ENCODE measurements around the gene ADGRG6. TPM values are rescaled to one million over a fixed set of nuclear protein-coding genes. Genes with fewer than 3 reads are reported as not detected.
"Not testable (repeated sequence)": the region's sequence is repeated elsewhere in the genome, so short reads cannot be mapped to it uniquely, and the experiment has no call there.

The ADGRG6 gene
- total RNA-seq, 1 donor from 2014 or later, result 0.39 TPM

DNA sequence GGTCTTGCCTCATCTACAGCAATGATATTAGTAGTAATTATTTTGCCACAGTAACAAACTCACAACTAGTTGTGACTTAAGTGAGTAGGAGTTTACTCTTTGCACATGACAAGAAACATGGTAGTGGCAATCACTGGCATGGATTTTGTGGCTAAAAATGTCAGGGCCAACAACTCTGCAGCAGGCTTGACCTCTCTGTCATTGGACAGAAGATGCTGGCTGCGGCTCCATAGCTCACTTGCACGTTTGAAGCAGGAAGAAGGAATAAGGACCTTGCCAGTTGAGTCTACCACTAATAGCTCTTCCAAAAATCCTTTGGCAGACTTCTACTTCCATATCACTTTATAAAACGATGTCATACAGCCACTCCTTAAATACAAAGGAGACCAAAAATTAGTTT lies 117.3 kb downstream of the ADGRG6 start:
- Histone ChIP-seq H3K4me1 (no peaks in the 10 kb centered on the region), H3K27ac (no peak overlapping the region), H4K20me1 (ENCODE audit: low read depth) (no peaks in the 10 kb centered on the region), H3K9ac (no peak overlapping the region), H3K9me3 (ENCODE audit: low read depth) (no peaks in the 10 kb centered on the region), H3K27me3 (no peaks in the 10 kb centered on the region), H3K4me2 (no peak overlapping the region), H2AFZ (replicated peaks) (no peak overlapping the region), H3K79me2 (ENCODE audit: low read depth) (no peaks in the 10 kb centered on the region), H3K4me3 (no peak overlapping the region), H3F3A (ENCODE audit: low read depth) (no peaks in the 10 kb centered on the region), H3K36me3 (no peaks in the 10 kb centered on the region)
- TF ChIP-seq EZH2phosphoT487 (IDR thresholded peaks at IDR 0.05) (no peak), EZH2 (IDR thresholded peaks at IDR 0.05) (no peak)
- TF ChIP-seq, protein P1, sequence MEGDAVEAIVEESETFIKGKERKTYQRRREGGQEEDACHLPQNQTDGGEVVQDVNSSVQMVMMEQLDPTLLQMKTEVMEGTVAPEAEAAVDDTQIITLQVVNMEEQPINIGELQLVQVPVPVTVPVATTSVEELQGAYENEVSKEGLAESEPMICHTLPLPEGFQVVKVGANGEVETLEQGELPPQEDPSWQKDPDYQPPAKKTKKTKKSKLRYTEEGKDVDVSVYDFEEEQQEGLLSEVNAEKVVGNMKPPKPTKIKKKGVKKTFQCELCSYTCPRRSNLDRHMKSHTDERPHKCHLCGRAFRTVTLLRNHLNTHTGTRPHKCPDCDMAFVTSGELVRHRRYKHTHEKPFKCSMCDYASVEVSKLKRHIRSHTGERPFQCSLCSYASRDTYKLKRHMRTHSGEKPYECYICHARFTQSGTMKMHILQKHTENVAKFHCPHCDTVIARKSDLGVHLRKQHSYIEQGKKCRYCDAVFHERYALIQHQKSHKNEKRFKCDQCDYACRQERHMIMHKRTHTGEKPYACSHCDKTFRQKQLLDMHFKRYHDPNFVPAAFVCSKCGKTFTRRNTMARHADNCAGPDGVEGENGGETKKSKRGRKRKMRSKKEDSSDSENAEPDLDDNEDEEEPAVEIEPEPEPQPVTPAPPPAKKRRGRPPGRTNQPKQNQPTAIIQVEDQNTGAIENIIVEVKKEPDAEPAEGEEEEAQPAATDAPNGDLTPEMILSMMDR (IDR thresholded peaks at IDR 0.05), result no peak
- Mint-ChIP-seq H3K27me3 (ENCODE audit: insufficient read depth, low read depth) (peaks cover 2% of the 10 kb centered on the region), H3K4me1 (peaks cover 13% of the 10 kb centered on the region), H3K9me3 (no peaks in the 10 kb centered on the region), H3K36me3 (peaks cover 1% of the 10 kb centered on the region), H3K4me3 (no peak overlapping the region), H3K27ac (no peak overlapping the region)
- DNase-seq (ENCODE audit: low spot score), result no peak

DNA sequence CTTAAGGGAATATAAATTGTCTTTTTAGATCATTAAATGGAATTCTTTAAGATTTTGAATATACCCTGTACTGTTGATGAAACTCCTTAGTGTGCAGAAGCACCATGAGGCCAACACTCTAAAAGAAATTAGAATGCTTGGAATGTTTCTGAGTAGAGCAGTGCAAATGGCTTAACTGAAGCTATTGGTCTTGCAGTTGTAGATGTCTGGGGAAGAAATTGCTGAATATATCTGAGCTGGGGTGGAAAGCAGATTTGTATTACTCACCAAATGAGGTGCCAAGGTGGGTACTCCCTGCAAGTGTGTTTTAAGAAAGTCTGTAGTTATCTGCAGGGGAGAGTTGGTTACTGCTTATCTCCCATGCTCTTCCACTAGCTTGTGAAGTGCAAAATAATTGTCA lies 119.0 kb downstream of the ADGRG6 start:
- TF ChIP-seq EZH2phosphoT487 (IDR thresholded peaks at IDR 0.05), result no peak
- TF ChIP-seq, protein P1 (IDR thresholded peaks at IDR 0.05), result no peak
- TF ChIP-seq EZH2 (IDR thresholded peaks at IDR 0.05), result no peak

DNA sequence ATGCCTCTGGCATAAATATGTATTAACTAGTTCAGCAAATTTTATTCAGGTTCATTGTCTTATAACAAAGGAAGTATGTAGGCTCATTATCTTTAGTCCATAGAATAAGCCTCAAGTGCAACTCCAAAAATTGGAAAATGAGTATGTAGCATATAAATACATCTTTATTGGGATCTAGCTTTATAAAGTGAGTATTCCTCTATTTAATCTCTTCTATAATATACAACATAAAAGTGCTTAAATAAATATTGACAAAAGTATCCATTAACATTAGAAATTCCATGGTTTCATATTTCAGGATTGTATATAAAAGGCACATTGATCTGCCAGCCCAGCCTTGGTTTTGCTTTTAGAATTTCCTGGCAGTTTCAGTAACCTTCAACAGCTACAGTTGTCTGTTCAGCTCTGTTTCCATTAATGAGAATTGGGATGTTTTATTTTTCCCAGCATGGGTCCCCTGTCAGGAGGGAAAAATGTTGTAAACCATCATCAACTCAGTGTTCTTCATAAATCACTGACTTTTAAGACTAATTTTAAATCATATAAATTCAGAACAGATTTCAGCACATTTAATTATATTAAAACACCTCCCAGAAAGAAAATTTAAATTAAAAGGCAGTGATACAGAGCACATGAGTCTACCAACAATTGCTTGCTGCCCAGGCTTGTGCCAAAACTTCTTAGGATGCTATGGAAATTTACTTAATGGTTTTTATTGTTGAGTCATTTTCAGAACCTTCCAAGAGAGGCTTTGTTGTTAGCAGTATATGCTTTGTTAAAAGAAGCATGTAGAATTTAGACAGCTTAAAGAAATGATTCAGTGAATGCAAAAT lies 119.7 kb downstream of the ADGRG6 start:
- no peaks in the 10 kb centered on the region for H3K36me3 Mint-ChIP-seq
- DNase-seq (ENCODE audit: low spot score), result no peak
- H3K79me2 ChIP-seq (ENCODE audit: low read depth), result no peaks in the 10 kb centered on the region
- no peak overlapping the region for H3K9ac ChIP-seq
- no peaks in the 10 kb centered on the region for H3K27me3 Mint-ChIP-seq (ENCODE audit: insufficient read depth, low read depth)
- H3K4me3 ChIP-seq, result no peak overlapping the region
- peaks cover 3% of the 10 kb centered on the region for H3K4me1 Mint-ChIP-seq
- no peak for TF ChIP-seq EZH2 (IDR thresholded peaks at IDR 0.05)
- TF ChIP-seq, protein P1 (IDR thresholded peaks at IDR 0.05), result no peak
- TF ChIP-seq EZH2phosphoT487 (IDR thresholded peaks at IDR 0.05), result no peak
- no peaks in the 10 kb centered on the region for H3F3A ChIP-seq (ENCODE audit: low read depth)
- peaks cover 2% of the 10 kb centered on the region for H3K9me3 Mint-ChIP-seq
- no peaks in the 10 kb centered on the region for H3K36me3 ChIP-seq
- H4K20me1 ChIP-seq (ENCODE audit: low read depth), result no peaks in the 10 kb centered on the region
- H3K4me1 ChIP-seq, result no peaks in the 10 kb centered on the region
- no peak overlapping the region for H2AFZ ChIP-seq (replicated peaks)
- no peak overlapping the region for H3K4me3 Mint-ChIP-seq
- H3K27ac Mint-ChIP-seq, result no peak overlapping the region
- no peaks in the 10 kb centered on the region for H3K27me3 ChIP-seq
- H3K4me2 ChIP-seq, result no peak overlapping the region
- no peaks in the 10 kb centered on the region for H3K9me3 ChIP-seq (ENCODE audit: low read depth)
- H3K27ac ChIP-seq, result no peak overlapping the region

More for the DNA sequence above, 119.0 kb downstream of the ADGRG6 start:
- DNase-seq (ENCODE audit: low spot score), result no peak
- H3K36me3 ChIP-seq, result no peaks in the 10 kb centered on the region
- H3K79me2 ChIP-seq (ENCODE audit: low read depth), result no peaks in the 10 kb centered on the region
- H3K27ac ChIP-seq, result no peak overlapping the region
- Mint-ChIP-seq H3K4me3 (no peak overlapping the region), H3K27me3 (ENCODE audit: insufficient read depth, low read depth) (peaks cover under 1% of the 10 kb centered on the region), H3K4me1 (peaks cover 10% of the 10 kb centered on the region), H3K9me3 (peaks cover 2% of the 10 kb centered on the region), H3K36me3 (peaks cover under 1% of the 10 kb centered on the region), H3K27ac (no peak overlapping the region)
- no peak overlapping the region for H3K4me3 ChIP-seq
- H3K4me2 ChIP-seq, result no peak overlapping the region
- H3K27me3 ChIP-seq, result no peaks in the 10 kb centered on the region
- H3K4me1 ChIP-seq, result no peaks in the 10 kb centered on the region
- no peak overlapping the region for H3K9ac ChIP-seq
- no peaks in the 10 kb centered on the region for H3K9me3 ChIP-seq (ENCODE audit: low read depth)
- H3F3A ChIP-seq (ENCODE audit: low read depth), result no peaks in the 10 kb centered on the region
- H4K20me1 ChIP-seq (ENCODE audit: low read depth), result no peaks in the 10 kb centered on the region
- H2AFZ ChIP-seq (replicated peaks), result no peak overlapping the region

DNA sequence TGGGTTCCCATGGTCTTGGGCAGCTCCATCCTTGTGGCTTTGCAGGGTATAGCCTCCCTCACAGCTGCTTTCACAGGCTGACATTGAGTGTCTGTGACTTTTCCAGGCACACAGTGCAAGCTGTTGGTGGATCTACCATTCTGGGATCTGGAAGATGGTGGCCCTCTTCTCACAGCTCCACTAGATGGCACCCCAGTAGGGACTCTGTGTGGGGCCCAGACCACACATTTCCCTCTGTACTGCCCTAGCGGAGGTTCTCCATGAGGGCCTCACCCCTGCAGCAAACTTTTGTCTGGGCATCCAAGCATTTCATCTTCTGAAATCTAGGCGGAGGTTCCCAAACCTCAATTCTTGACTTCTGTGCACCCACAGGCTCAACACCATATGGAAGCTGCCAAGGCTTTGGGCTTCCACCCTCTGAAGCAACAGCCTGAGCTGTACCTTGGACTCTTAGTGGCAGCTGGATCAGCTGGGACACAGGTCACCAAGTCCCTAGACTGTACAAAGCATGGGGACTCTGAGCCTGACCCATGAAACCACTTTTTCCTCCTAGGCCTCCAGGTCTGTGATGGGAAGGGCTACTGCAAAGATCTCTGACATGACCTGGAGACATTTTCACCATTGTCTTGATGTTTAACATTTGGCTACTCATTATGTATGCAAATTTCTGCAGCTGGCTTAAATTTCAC lies 124.8 kb downstream of the ADGRG6 start:
- not testable (repeated sequence) for H3K79me2 ChIP-seq (ENCODE audit: low read depth); H3K4me2 ChIP-seq; H3K4me3 Mint-ChIP-seq; H3K9me3 ChIP-seq (ENCODE audit: low read depth); DNase-seq (ENCODE audit: low spot score); H3K27me3 ChIP-seq; H2AFZ ChIP-seq (replicated peaks); H3K27ac ChIP-seq; H3K36me3 Mint-ChIP-seq; H3K27ac Mint-ChIP-seq; H3F3A ChIP-seq (ENCODE audit: low read depth); H3K4me1 Mint-ChIP-seq; H3K9ac ChIP-seq; H3K9me3 Mint-ChIP-seq; H3K4me3 ChIP-seq; H3K36me3 ChIP-seq; H3K27me3 Mint-ChIP-seq (ENCODE audit: insufficient read depth, low read depth); H4K20me1 ChIP-seq (ENCODE audit: low read depth); H3K4me1 ChIP-seq

DNA sequence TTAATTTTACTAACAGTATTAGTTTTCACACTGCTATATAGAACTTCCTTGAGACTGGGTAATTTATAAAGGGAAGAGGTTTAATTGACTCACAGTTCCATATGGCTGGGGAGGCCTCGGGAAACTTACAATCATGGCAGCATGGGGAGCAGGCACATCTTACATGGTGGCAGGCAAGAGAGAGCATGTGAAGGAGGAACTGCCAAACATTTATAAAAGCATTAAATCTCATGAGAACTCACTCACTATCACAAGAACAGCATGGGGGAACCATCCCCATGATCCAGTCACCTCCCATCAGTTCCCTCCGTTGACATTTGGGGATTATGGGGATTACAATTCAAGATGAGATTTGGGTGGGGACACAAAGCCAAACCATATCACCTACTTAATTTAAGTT lies 126.7 kb downstream of the ADGRG6 start:
- H3K27ac ChIP-seq; H3K9me3 Mint-ChIP-seq; H2AFZ ChIP-seq (replicated peaks); H3K36me3 Mint-ChIP-seq; H4K20me1 ChIP-seq (ENCODE audit: low read depth); H3F3A ChIP-seq (ENCODE audit: low read depth); H3K4me3 ChIP-seq; H3K79me2 ChIP-seq (ENCODE audit: low read depth); H3K9me3 ChIP-seq (ENCODE audit: low read depth); H3K27me3 ChIP-seq; H3K4me2 ChIP-seq; H3K36me3 ChIP-seq; H3K4me1 Mint-ChIP-seq; H3K4me1 ChIP-seq; H3K9ac ChIP-seq; H3K27me3 Mint-ChIP-seq (ENCODE audit: insufficient read depth, low read depth); H3K4me3 Mint-ChIP-seq; H3K27ac Mint-ChIP-seq; DNase-seq (ENCODE audit: low spot score): not testable (repeated sequence)
